ENCODE results near the gene PGBD5.
"Not testable (repeated sequence)": the region's sequence is repeated elsewhere in the genome, so short reads cannot be mapped to it uniquely, and the experiment has no call there.

Gene PGBD5

GRCh38 chr1:230426246-230427093 lies at the start of gene PGBD5:
Gene PGBD5 (minus strand): TSS chr1:230426332. CDS start chr1:230425928, 404 bp downstream.
- peak; percentile 82 for DNase-seq

- not testable (repeated sequence) for DNase-seq
These were observed 48.8 kb upstream of the PGBD5 start for GRCh38 chr1:230474924-230475323.

GRCh38 chr1:230470750-230471149 lies 44.6 kb upstream of the PGBD5 start:
- not testable (repeated sequence) for DNase-seq

GRCh38 chr1:230469271-230469670 lies 43.1 kb upstream of the PGBD5 start:
- DNase-seq = no peak

- DNase-seq = no peak
These were observed 39.6 kb upstream of the PGBD5 start for GRCh38 chr1:230465691-230466090.

GRCh38 chr1:230464671-230465070 lies 38.5 kb upstream of the PGBD5 start:
- no peak for DNase-seq

- DNase-seq = no peak
These were observed 37.6 kb upstream of the PGBD5 start for GRCh38 chr1:230463760-230464159.

GRCh38 chr1:230463326-230463725 lies 37.2 kb upstream of the PGBD5 start:
- no peak for DNase-seq

GRCh38 chr1:230459465-230459864 lies 33.3 kb upstream of the PGBD5 start:
- no peak for DNase-seq

- DNase-seq = no peak
These were observed 32.4 kb upstream of the PGBD5 start for GRCh38 chr1:230458509-230458908.

GRCh38 chr1:230456478-230456877 lies 30.3 kb upstream of the PGBD5 start:
- no peak for DNase-seq

GRCh38 chr1:230455291-230455690 lies 29.2 kb upstream of the PGBD5 start:
- DNase-seq = no peak

GRCh38 chr1:230453377-230453776 lies 27.2 kb upstream of the PGBD5 start:
- no peak for DNase-seq

- no peak for DNase-seq
These were observed 15.3 kb upstream of the PGBD5 start for GRCh38 chr1:230441183-230442029.

- DNase-seq = no peak
These were observed 9.0 kb upstream of the PGBD5 start for GRCh38 chr1:230435108-230435507.

- no peak for DNase-seq
These were observed 5.4 kb upstream of the PGBD5 start for GRCh38 chr1:230431527-230431926.

GRCh38 chr1:230430499-230430898 lies 4.4 kb upstream of the PGBD5 start:
- DNase-seq = no peak

- DNase-seq = no peak
These were observed 3.1 kb upstream of the PGBD5 start for GRCh38 chr1:230429067-230429735.

- DNase-seq = no peak
These were observed 1.8 kb upstream of the PGBD5 start for GRCh38 chr1:230427981-230428380.

- no peak for DNase-seq
These were observed 1.2 kb upstream of the PGBD5 start for GRCh38 chr1:230427094-230427876.

GRCh38 chr1:230425252-230426091 lies 660 bp downstream of the PGBD5 start:
- DNase-seq = no peak
